GM18505 (cell line): ENCODE measurements around the gene S100A7.
"Not testable (repeated sequence)": the region's sequence is repeated elsewhere in the genome, so short reads cannot be mapped to it uniquely, and the experiment has no call there.

Source experiments
- ATAC-seq: cut with Tn5 transposase; IDR thresholded peaks from one replicate; pipeline ENCODE4 v1.9.1; 2021; ENCODE audit not compliant: unreplicated experiment
- POLR2A ChIP-seq: IDR thresholded peaks from 4 replicates; pipeline ENCODE4 v1.6.1; 2011; ENCODE audit warnings: borderline replicate concordance; ENCODE audit not compliant: insufficient read depth, insufficient read length; ENCODE audit errors: extremely low read depth

S100A7 gene

GRCh38 chr1:153431002-153431401 is 29.4 kb downstream of the S100A7 start:
- no peak for ATAC-seq
- no peak for TF ChIP-seq POLR2A

GRCh38 chr1:153430561-153430960 is 29.9 kb downstream of the S100A7 start:
- ATAC-seq = no peak
- TF ChIP-seq POLR2A = no peak

- no peak for ATAC-seq
- no peak for TF ChIP-seq POLR2A
Measured at GRCh38 chr1:153430166-153430553, 30.3 kb downstream of the S100A7 start.

- ATAC-seq = no peak
- TF ChIP-seq POLR2A = no peak
Measured at GRCh38 chr1:153429266-153430165, 30.9 kb downstream of the S100A7 start.

- ATAC-seq = no peak
Measured at GRCh38 chr1:153428791-153429190, 31.7 kb downstream of the S100A7 start.

GRCh38 chr1:153428073-153428638 is 32.3 kb downstream of the S100A7 start:
- no peak for ATAC-seq
- TF ChIP-seq POLR2A = no peak

More at GRCh38 chr1:153428791-153429190, 31.7 kb downstream of the S100A7 start:
- no peak for TF ChIP-seq POLR2A

- no peak for TF ChIP-seq POLR2A
- ATAC-seq = no peak
Measured at GRCh38 chr1:153426809-153427208, 33.6 kb downstream of the S100A7 start.

GRCh38 chr1:153422450-153423068 is 37.9 kb downstream of the S100A7 start:
- no peak for ATAC-seq
- no peak for TF ChIP-seq POLR2A

- TF ChIP-seq POLR2A = no peak
- no peak for ATAC-seq
Measured at GRCh38 chr1:153420306-153420705, 40.1 kb downstream of the S100A7 start.

GRCh38 chr1:153419436-153419793 is 41.0 kb downstream of the S100A7 start:
- ATAC-seq = not testable (repeated sequence)

- not testable (repeated sequence) for ATAC-seq
Measured at GRCh38 chr1:153418758-153419435, 41.6 kb downstream of the S100A7 start.

- no peak for TF ChIP-seq POLR2A
- no peak for ATAC-seq
Measured at GRCh38 chr1:153417136-153417888, 43.1 kb downstream of the S100A7 start.

- no peak for TF ChIP-seq POLR2A
- ATAC-seq = no peak
Measured at GRCh38 chr1:153415850-153416570, 44.4 kb downstream of the S100A7 start, which contains the start of gene S100A7A. Gene S100A7A (plus strand): TSS chr1:153416520. CDS start chr1:153418083, 1,563 bp downstream.

- ATAC-seq = not testable (repeated sequence)
Measured at GRCh38 chr1:153413961-153414360, 46.5 kb downstream of the S100A7 start.
